NCI-H774 (cell line): ENCODE results near the gene PTF1A.

Experiments
- DNase-seq: peaks from one replicate; lab custom pipeline; 2025; lab: John Stamatoyannopoulos, UW

Gene PTF1A

GRCh38 chr10:23191764-23192711, at the start of gene PTF1A:
TSS of gene PTF1A (plus strand) at chr10:23192312. CDS start at chr10:23192531, 219 bp downstream.
- DNase-seq, result no peak

GRCh38 chr10:23146258-23146657, 45.9 kb upstream of the PTF1A start:
- DNase-seq, result no peak

GRCh38 chr10:23147035-23147434, 45.1 kb upstream of the PTF1A start:
- no peak for DNase-seq

GRCh38 chr10:23148214-23148613, 43.9 kb upstream of the PTF1A start:
- no peak for DNase-seq

- no peak for DNase-seq
Observed at GRCh38 chr10:23150091-23150490, 42.0 kb upstream of the PTF1A start.

- no peak for DNase-seq
Observed at GRCh38 chr10:23150610-23151009, 41.5 kb upstream of the PTF1A start.

- no peak for DNase-seq
Observed at GRCh38 chr10:23151071-23151470, 41.0 kb upstream of the PTF1A start.

GRCh38 chr10:23155169-23155568, 36.9 kb upstream of the PTF1A start:
- no peak for DNase-seq

- DNase-seq, result no peak
Observed at GRCh38 chr10:23156447-23157150, 35.5 kb upstream of the PTF1A start.

- DNase-seq, result no peak
Observed at GRCh38 chr10:23157239-23157681, 34.9 kb upstream of the PTF1A start.

- DNase-seq, result peak; percentile 49
Observed at GRCh38 chr10:23157691-23158369, 34.3 kb upstream of the PTF1A start.

GRCh38 chr10:23158370-23158769, 33.7 kb upstream of the PTF1A start:
- DNase-seq, result peak; percentile 75

GRCh38 chr10:23171232-23171876, 20.8 kb upstream of the PTF1A start:
- DNase-seq, result no peak

- no peak for DNase-seq
Observed at GRCh38 chr10:23172429-23173213, 19.5 kb upstream of the PTF1A start.

- no peak for DNase-seq
Observed at GRCh38 chr10:23173214-23174073, 18.7 kb upstream of the PTF1A start.

- no peak for DNase-seq
Observed at GRCh38 chr10:23174074-23174976, 17.8 kb upstream of the PTF1A start.

GRCh38 chr10:23174977-23175512, 17.1 kb upstream of the PTF1A start:
- DNase-seq, result no peak

GRCh38 chr10:23186178-23186577, 5.9 kb upstream of the PTF1A start:
- DNase-seq, result no peak

- no peak for DNase-seq
Observed at GRCh38 chr10:23186697-23187096, 5.4 kb upstream of the PTF1A start.
